Ishikawa (cell line): ENCODE data around the gene ANAPC5.

Experiments
- CEBPB ChIP-seq: IDR thresholded peaks from 2 replicates; pipeline ENCODE4 v1.6.1; 2012
- CREB1 ChIP-seq: IDR thresholded peaks from 2 replicates; pipeline ENCODE4 v1.6.1; 2012; ENCODE audit warnings: low read depth
- EP300 ChIP-seq: IDR thresholded peaks from 2 replicates; pipeline ENCODE4 v1.6.1; 2012; ENCODE audit warnings: borderline replicate concordance
- RAD21 ChIP-seq: IDR thresholded peaks from 2 replicates; pipeline ENCODE4 v1.6.1; 2012; ENCODE audit warnings: low read depth
- TCF12 ChIP-seq: IDR thresholded peaks from 2 replicates; pipeline ENCODE4 v1.6.1; 2012; ENCODE audit warnings: low read depth
- TEAD4 ChIP-seq: IDR thresholded peaks from 2 replicates; pipeline ENCODE4 v1.6.1; 2012
- YY1 ChIP-seq: IDR thresholded peaks from 2 replicates; pipeline ENCODE4 v1.6.1; 2012; ENCODE audit warnings: low read depth
- TF ChIP-seq, protein P1 (sequence below): IDR thresholded peaks from 2 replicates; pipeline ENCODE4 v1.6.1; 2012

DNA sequence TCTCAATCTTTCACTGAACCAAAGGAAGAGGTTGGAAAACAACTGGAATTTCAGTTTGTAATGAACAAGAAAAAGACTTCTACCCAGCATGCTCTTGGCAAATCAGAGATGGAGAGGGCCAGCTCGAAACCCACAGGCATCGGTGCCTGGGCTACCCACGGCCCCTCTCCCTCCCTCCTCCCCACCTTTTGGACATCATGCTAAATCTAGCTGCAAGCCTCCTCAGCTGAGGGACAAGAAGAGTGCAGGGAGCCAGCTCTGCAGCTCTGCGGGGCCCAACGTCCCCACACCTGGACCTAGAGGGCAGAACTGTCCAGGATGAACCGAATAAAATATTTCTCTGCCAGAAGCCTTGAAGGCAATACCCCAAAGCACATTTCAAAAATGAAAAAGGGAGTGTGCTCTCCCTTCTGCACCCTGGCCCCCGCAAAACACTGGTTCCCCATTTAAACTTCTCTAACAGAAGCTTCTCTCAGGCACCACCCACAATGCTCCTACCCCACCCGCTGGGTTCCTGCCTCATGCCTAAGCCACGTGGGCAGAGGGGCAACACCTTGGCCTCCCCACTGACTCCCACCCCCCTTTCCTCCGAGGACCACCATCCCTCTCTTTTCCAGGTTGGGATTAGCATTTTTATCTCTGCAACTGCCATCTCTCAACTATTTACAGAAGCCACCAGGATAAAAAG is 63.9 kb downstream of the ANAPC5 start:
- TF ChIP-seq EP300 (no peak), RAD21 (no peak), TEAD4 (no peak), YY1 (no peak), CEBPB (no peak), TCF12 (no peak), CREB1 (no peak)
- TF ChIP-seq, protein P1, sequence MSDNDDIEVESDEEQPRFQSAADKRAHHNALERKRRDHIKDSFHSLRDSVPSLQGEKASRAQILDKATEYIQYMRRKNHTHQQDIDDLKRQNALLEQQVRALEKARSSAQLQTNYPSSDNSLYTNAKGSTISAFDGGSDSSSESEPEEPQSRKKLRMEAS: no peak
